ENCODE results near the gene ZNF749. TPM values are rescaled to one million over a fixed set of nuclear protein-coding genes. Genes with fewer than 3 reads are reported as not detected.
A peak's percentile ranks its signal among the peaks of the same experiment; 100 is the strongest.

Gene ZNF749
- total RNA-seq (10 to 100 TPM in 4 of 7 donors, 1 to 10 TPM in 3; 7.3 to 15.4 (median 10.8) TPM), polyA plus RNA-seq (1 to 10 TPM; 2.7 to 9.4 (median 5.4) TPM)
- long read RNA-seq, donor 1, partial matches to known transcripts = 0 of 1 reads
- long read RNA-seq, donor 1, other reads (novel, unspliced or antisense) = 0 of 1 reads
- long read RNA-seq, donor 2, partial matches to known transcripts = 0 of 3 reads
- long read RNA-seq, donor 2, other reads (novel, unspliced or antisense) = 0 of 3 reads

DNA sequence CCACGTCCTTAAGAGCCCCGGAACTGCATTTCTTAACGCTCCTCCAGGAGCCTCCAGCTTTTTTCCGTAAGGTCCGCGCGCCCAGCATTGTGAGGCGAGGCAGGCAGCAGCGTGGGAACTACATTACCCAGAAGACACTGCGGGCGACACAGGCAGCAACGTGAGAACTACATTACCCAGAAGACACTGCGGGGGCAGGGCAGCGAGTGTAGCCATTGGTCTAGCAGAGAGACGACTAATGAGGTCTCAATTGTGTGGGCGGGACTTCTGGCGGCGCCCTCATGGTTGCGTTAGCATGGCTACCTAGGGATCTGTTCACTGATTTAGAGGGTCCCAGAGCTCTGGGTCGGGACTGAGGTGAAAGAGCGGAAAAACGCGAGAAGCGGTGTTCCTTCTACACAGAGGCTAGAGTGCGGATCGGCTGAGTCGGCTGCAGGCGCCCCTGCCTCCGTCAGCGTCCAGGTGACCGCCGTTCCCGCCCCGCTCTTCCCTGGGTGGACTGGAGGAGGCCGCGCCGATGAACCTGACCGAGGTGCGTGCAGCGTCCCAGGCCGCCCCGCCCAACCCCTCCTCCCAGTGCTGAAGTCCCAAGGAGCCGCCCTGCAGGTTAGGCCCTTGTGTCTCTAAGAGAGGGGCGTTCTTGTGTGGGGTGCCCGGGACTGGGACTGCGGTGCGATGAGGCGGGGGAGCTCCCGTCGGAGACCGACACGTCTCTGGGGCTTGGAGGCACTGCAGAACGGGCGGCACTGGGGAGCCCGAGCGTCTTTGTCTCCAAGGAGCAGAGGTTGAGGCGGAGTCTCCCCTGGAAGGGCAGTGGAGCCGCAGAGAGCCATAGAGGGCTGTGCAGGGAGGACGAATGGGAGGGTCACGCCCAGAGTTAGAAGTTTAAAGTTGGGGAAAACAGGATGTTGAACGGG, at the start of gene ZNF749:
ZNF749 (plus strand) TSS at position 264 of the 917 bp plus-strand sequence; CDS start at position 518, 254 bp downstream.
- WGBS, 5 donors = 0 to 1% (median 0%) methylated on average over 53 to 61 of the region's 61 CpGs
- H3K36me3 ChIP-seq = peaks cover 0 to 26% (median 4%) of the 10 kb centered on the region in 6 donors
- intact Hi-C loops (cut with DNase I; ENCODE audit: low total_unique reads) = no loop called here
- peak within 1 kb of the TSS; percentile 85 to 98 (median 93) for H3K4me3 ChIP-seq
- TF ChIP-seq POLR2AphosphoS5 (IDR thresholded peaks at IDR 0.05) (peak; percentile 68 to 87 (median 78)), POLR2A (IDR thresholded peaks at IDR 0.05) (no peak)
- TF ChIP-seq, protein P1, sequence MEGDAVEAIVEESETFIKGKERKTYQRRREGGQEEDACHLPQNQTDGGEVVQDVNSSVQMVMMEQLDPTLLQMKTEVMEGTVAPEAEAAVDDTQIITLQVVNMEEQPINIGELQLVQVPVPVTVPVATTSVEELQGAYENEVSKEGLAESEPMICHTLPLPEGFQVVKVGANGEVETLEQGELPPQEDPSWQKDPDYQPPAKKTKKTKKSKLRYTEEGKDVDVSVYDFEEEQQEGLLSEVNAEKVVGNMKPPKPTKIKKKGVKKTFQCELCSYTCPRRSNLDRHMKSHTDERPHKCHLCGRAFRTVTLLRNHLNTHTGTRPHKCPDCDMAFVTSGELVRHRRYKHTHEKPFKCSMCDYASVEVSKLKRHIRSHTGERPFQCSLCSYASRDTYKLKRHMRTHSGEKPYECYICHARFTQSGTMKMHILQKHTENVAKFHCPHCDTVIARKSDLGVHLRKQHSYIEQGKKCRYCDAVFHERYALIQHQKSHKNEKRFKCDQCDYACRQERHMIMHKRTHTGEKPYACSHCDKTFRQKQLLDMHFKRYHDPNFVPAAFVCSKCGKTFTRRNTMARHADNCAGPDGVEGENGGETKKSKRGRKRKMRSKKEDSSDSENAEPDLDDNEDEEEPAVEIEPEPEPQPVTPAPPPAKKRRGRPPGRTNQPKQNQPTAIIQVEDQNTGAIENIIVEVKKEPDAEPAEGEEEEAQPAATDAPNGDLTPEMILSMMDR (IDR thresholded peaks at IDR 0.05 in 8 of 11, conservative IDR thresholded peaks at IDR 0.05 in 3 of 11) = peak in 1 of 11 experiments; percentile 19
- peaks cover 15 to 32% (median 20%) of the 10 kb centered on the region in 6 donors for H3K4me1 ChIP-seq
- H3K9me3 ChIP-seq = peaks cover 0 to 18% (median 5%) of the 10 kb centered on the region in 8 donors
- H3K27ac ChIP-seq = peak within 1 kb of the TSS in 7 of 8 donors; percentile 39 to 78 (median 61)
- H3K27me3 ChIP-seq (replicated peaks in 1 of 7) = no peaks in the 10 kb centered on the region
- DNase-seq = peak; percentile 96

DNA sequence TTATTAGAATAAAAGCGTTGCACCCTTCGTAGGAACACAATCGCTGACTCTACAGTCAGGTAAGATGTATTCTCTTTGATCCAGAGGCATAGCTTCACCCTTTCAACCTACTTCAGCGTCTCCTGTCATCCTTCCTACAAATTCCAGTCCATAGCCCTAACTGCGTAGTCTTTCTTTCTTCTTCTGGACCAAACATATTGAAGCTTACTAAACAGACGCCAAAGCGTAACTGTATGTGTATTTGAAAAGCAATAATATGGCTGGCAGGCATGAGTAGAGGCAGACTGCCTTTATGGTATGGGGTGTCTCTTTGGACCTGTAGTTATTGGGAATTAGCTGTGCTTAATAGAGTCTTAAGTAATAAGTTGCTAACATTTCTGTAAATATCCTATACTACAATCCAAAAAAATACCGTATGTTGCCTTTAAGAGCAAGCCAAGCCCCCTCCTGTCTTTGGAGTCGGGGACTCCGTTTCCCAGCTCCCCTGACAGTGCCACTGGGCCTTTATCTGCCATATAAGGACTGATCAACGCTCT, 45.9 kb upstream of the ZNF749 start:
- H3K27ac ChIP-seq = peak overlapping the region; percentile 82 to 94 (median 90)
- peaks cover 0 to 12% (median 0%) of the 10 kb centered on the region in 8 donors for H3K9me3 ChIP-seq
- intact Hi-C loops (cut with DNase I; ENCODE audit: low total_unique reads) = no loop called here
- DNase-seq = no peak
- peak overlapping the region in 7 of 8 donors; percentile 55 to 85 (median 82) for H3K4me3 ChIP-seq
- no peaks in the 10 kb centered on the region for H3K27me3 ChIP-seq (replicated peaks in 1 of 7)
- TF ChIP-seq POLR2A (IDR thresholded peaks at IDR 0.05) (no peak), POLR2AphosphoS5 (IDR thresholded peaks at IDR 0.05) (no peak)
- TF ChIP-seq, protein P1 (IDR thresholded peaks at IDR 0.05 in 8 of 11, conservative IDR thresholded peaks at IDR 0.05 in 3 of 11) = no peak
- H3K4me1 ChIP-seq = peaks cover 6 to 43% (median 21%) of the 10 kb centered on the region in 6 donors
- 58 to 63% (median 60%) methylated on average over 11 of the region's 11 CpGs for WGBS, 5 donors
- peaks cover 0 to 18% (median 5%) of the 10 kb centered on the region in 6 donors for H3K36me3 ChIP-seq

DNA sequence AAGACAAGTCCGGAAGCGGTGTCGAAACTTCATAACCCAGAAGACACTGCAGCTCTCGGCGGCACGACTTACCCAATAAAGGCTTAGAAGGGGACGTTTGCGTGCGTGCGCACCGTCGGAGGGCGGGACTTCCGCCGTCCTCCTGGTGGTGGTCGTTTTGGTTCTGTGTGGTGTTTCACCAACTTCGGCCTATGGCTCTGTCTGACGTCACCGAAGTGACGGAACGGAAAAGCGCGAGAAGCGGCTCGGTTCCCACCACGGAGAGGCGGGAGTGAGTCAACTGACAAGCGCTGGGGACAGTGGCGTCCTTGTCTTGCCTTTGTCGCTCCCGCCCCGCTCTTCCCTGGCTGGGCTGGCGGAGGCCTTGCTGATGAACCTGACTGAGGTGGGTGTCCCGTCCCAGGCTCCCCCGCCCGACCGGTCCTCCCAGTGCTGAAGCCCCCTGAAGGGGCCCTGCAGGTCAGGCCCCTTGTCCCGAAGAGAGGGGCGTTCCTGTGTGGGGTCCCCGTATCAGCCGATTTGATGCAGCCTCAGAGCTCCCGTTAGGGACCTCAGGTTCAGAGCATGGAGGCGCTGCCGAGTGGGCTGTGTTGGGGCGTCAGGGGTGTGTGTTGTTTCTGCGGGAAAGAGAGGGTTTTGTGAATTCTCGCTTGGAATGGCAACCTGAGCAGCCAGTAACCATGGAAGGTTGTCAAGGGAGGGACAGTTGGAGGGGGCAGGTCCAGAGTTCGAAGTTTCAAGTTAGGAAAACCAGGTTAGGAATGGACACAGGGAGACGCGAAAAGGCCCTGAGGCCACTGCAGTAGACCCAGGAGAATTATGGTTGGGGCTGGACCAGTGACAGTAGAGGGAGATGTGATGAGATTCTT, 45.2 kb upstream of the ZNF749 start, which contains the start of gene ZNF548:
ZNF548 (plus strand) TSS at position 125 of the 869 bp plus-strand sequence; CDS start at position 371, 246 bp downstream.
- peaks cover 6 to 43% (median 21%) of the 10 kb centered on the region in 6 donors for H3K4me1 ChIP-seq
- 0 to 1% (median 1%) methylated on average over 24 to 50 of the region's 50 CpGs for WGBS, 5 donors
- peaks cover 0 to 12% (median 0%) of the 10 kb centered on the region in 8 donors for H3K9me3 ChIP-seq
- no peaks in the 10 kb centered on the region for H3K27me3 ChIP-seq (replicated peaks in 1 of 7)
- DNase-seq = peak; percentile 97
- peak; percentile 89 to 93 (median 92) for TF ChIP-seq POLR2AphosphoS5 (IDR thresholded peaks at IDR 0.05)
- TF ChIP-seq POLR2A (IDR thresholded peaks at IDR 0.05) = peak in 1 of 3 donors; percentile 29
- TF ChIP-seq, protein P1 (IDR thresholded peaks at IDR 0.05 in 8 of 11, conservative IDR thresholded peaks at IDR 0.05 in 3 of 11) = peak in 8 of 11 experiments; percentile 12 to 57 (median 42)
- peaks cover 0 to 24% (median 9%) of the 10 kb centered on the region in 6 donors for H3K36me3 ChIP-seq
- H3K4me3 ChIP-seq = peak within 1 kb of the TSS; percentile 55 to 85 (median 74)
- H3K27ac ChIP-seq = peak within 1 kb of the TSS; percentile 82 to 94 (median 90)
- intact Hi-C loops (cut with DNase I; ENCODE audit: low total_unique reads) = no loop called here
